HEK293 (cell line): ENCODE data around the gene DOCK4.

Experiments
- CTCF ChIP-seq: fragments of 450-650 bp; formaldehyde crosslinking; IDR thresholded peaks from 2 replicates; pipeline ENCODE4 v1.5.1; 2016; ENCODE audit warnings: missing biosample characterization, missing genetic modification characterization
- KLF10 ChIP-seq: fragments of 450-650 bp; IDR thresholded peaks from 2 replicates; pipeline ENCODE4 v1.5.1; 2018; ENCODE audit warnings: missing biosample characterization, mild to moderate bottlenecking, missing genetic modification characterization
- KLF16 ChIP-seq: fragments of 450-650 bp; formaldehyde crosslinking; IDR thresholded peaks from 2 replicates; pipeline ENCODE4 v1.5.1; 2017; ENCODE audit warnings: missing biosample characterization, missing genetic modification characterization
- REST ChIP-seq: fragments of 450-650 bp; formaldehyde crosslinking; IDR thresholded peaks from 2 replicates; pipeline ENCODE4 v1.5.1; 2016; ENCODE audit warnings: missing biosample characterization, missing genetic modification characterization
- SETDB1 ChIP-seq: IDR thresholded peaks from one replicate; pipeline ENCODE4 v1.6.1; 2017; ENCODE audit warnings: mild to moderate bottlenecking, low read length, moderate library complexity, mixed read lengths; ENCODE audit not compliant: insufficient read length
- TRIM28 ChIP-seq: IDR thresholded peaks from 2 replicates; pipeline ENCODE4 v1.6.1; 2011; ENCODE audit warnings: low read length, control low read depth, borderline replicate concordance
- YY1 ChIP-seq: fragments of 450-650 bp; formaldehyde crosslinking; IDR thresholded peaks from 2 replicates; pipeline ENCODE4 v1.5.1; 2018; ENCODE audit warnings: missing biosample characterization, missing genetic modification characterization
- ZBTB1 ChIP-seq: fragments of 450-650 bp; formaldehyde crosslinking; IDR thresholded peaks from 2 replicates; pipeline ENCODE4 v1.5.1; 2016; ENCODE audit warnings: missing biosample characterization, missing genetic modification characterization
- ZBTB8A ChIP-seq: fragments of 450-650 bp; formaldehyde crosslinking; IDR thresholded peaks from 2 replicates; pipeline ENCODE4 v1.5.1; 2016; ENCODE audit warnings: missing biosample characterization, missing genetic modification characterization
- ZNF426 ChIP-seq: fragments of 450-650 bp; formaldehyde crosslinking; IDR thresholded peaks from 2 replicates; pipeline ENCODE4 v1.5.1; 2017; ENCODE audit warnings: missing biosample characterization, missing genetic modification characterization, mild to moderate bottlenecking, inconsistent platforms, moderate library complexity
- ZNF473 ChIP-seq: fragments of 450-650 bp; formaldehyde crosslinking; IDR thresholded peaks from 2 replicates; pipeline ENCODE4 v1.5.1; 2017; ENCODE audit warnings: missing biosample characterization, missing genetic modification characterization
- ZNF549 ChIP-seq: fragments of 450-650 bp; IDR thresholded peaks from 2 replicates; pipeline ENCODE4 v1.5.1; 2018; ENCODE audit warnings: missing biosample characterization, missing genetic modification characterization, mild to moderate bottlenecking, inconsistent platforms, moderate library complexity
- ZNF585B ChIP-seq: fragments of 450-650 bp; formaldehyde crosslinking; IDR thresholded peaks from 2 replicates; pipeline ENCODE4 v1.5.1; 2016; ENCODE audit warnings: missing biosample characterization, missing genetic modification characterization
- ZNF792 ChIP-seq: fragments of 450-650 bp; formaldehyde crosslinking; IDR thresholded peaks from 2 replicates; pipeline ENCODE4 v1.5.1; 2016; ENCODE audit warnings: missing biosample characterization, missing genetic modification characterization

- TF ChIP-seq REST (tag by site-specific recombination) (no peak), ZBTB8A (tag by site-specific recombination) (no peak), CTCF (tag by site-specific recombination) (no peak), ZNF426 (tag by site-specific recombination) (no peak), YY1 (tag by site-specific recombination) (no peak), TRIM28 (no peak), ZBTB1 (tag by site-specific recombination) (no peak), ZNF792 (tag by site-specific recombination) (no peak), KLF10 (tag by site-specific recombination) (no peak), ZNF549 (tag by site-specific recombination) (no peak), KLF16 (no peak), SETDB1 (no peak), ZNF585B (no peak), ZNF473 (tag by site-specific recombination) (no peak)
Measured at GRCh38 chr7:111682588-111683340, 523.4 kb downstream of the DOCK4 start.
